ENCODE results near the gene ZBTB17.

ZBTB17 gene

GRCh38 chr1:15935056-15935950 lies 40.6 kb downstream of the ZBTB17 start:
- Histone ChIP-seq H3K9ac (ENCODE audit: insufficient read length, low read depth) (no peak overlapping the region), H3K36me3 (ENCODE audit: insufficient read depth, insufficient read length, low read length) (peaks cover 91% of the 10 kb centered on the region), H3K9me3 (ENCODE audit: insufficient read depth, low read length) (no peaks in the 10 kb centered on the region), H3K4me1 (ENCODE audit: insufficient read depth, insufficient read length) (no peaks in the 10 kb centered on the region), H3K4me3 (ENCODE audit: insufficient read length, low read depth) (no peak overlapping the region), H3K27me3 (ENCODE audit: insufficient read depth, insufficient read length) (no peaks in the 10 kb centered on the region)
- DNase-seq (ENCODE audit: low read depth, low spot score): no peak
- TF ChIP-seq YY1 (IDR thresholded peaks at IDR 0.05; ENCODE audit: insufficient read depth, insufficient read length) (no peak), SUZ12 (IDR thresholded peaks at IDR 0.05; ENCODE audit: extremely low read depth, insufficient read depth, insufficient read length) (no peak)

- Histone ChIP-seq H3K9me3 (ENCODE audit: insufficient read depth, low read length) (no peaks in the 10 kb centered on the region), H3K9ac (ENCODE audit: insufficient read length, low read depth) (no peak overlapping the region), H3K4me1 (ENCODE audit: insufficient read depth, insufficient read length) (no peaks in the 10 kb centered on the region), H3K27me3 (ENCODE audit: insufficient read depth, insufficient read length) (no peaks in the 10 kb centered on the region), H3K4me3 (ENCODE audit: insufficient read length, low read depth) (no peak overlapping the region), H3K36me3 (ENCODE audit: insufficient read depth, insufficient read length, low read length) (peaks cover 92% of the 10 kb centered on the region)
- no peak for DNase-seq (ENCODE audit: low read depth, low spot score)
- no peak for TF ChIP-seq YY1 (IDR thresholded peaks at IDR 0.05; ENCODE audit: insufficient read depth, insufficient read length)
These were observed 41.5 kb downstream of the ZBTB17 start for GRCh38 chr1:15934211-15935055.

- TF ChIP-seq YY1 (IDR thresholded peaks at IDR 0.05; ENCODE audit: insufficient read depth, insufficient read length) (no peak), ZNF274 (IDR thresholded peaks at IDR 0.05; ENCODE audit: low read depth, low read length) (no peak), SUZ12 (IDR thresholded peaks at IDR 0.05; ENCODE audit: extremely low read depth, insufficient read depth, insufficient read length) (no peak)
- H3K4me3 ChIP-seq (ENCODE audit: insufficient read length, low read depth): no peak overlapping the region
- no peaks in the 10 kb centered on the region for H3K4me1 ChIP-seq (ENCODE audit: insufficient read depth, insufficient read length)
- peaks cover 92% of the 10 kb centered on the region for H3K36me3 ChIP-seq (ENCODE audit: insufficient read depth, insufficient read length, low read length)
- H3K9ac ChIP-seq (ENCODE audit: insufficient read length, low read depth): no peak overlapping the region
- H3K27me3 ChIP-seq (ENCODE audit: insufficient read depth, insufficient read length): no peaks in the 10 kb centered on the region
- H3K9me3 ChIP-seq (ENCODE audit: insufficient read depth, low read length): no peaks in the 10 kb centered on the region
- DNase-seq (ENCODE audit: low read depth, low spot score): no peak
These were observed 42.2 kb downstream of the ZBTB17 start for GRCh38 chr1:15933684-15934083.

- Histone ChIP-seq H3K4me3 (ENCODE audit: insufficient read length, low read depth) (no peak overlapping the region), H3K36me3 (ENCODE audit: insufficient read depth, insufficient read length, low read length) (peaks cover 94% of the 10 kb centered on the region), H3K9ac (ENCODE audit: insufficient read length, low read depth) (no peak overlapping the region), H3K27me3 (ENCODE audit: insufficient read depth, insufficient read length) (no peaks in the 10 kb centered on the region), H3K9me3 (ENCODE audit: insufficient read depth, low read length) (no peaks in the 10 kb centered on the region), H3K4me1 (ENCODE audit: insufficient read depth, insufficient read length) (no peaks in the 10 kb centered on the region)
- TF ChIP-seq YY1 (IDR thresholded peaks at IDR 0.05; ENCODE audit: insufficient read depth, insufficient read length): no peak
- TF ChIP-seq ZNF274 (IDR thresholded peaks at IDR 0.05; ENCODE audit: low read depth, low read length): no peak
- TF ChIP-seq SUZ12 (IDR thresholded peaks at IDR 0.05; ENCODE audit: extremely low read depth, insufficient read depth, insufficient read length): no peak
- no peak for DNase-seq (ENCODE audit: low read depth, low spot score)
These were observed 43.3 kb downstream of the ZBTB17 start for GRCh38 chr1:15932612-15933011.

- Histone ChIP-seq H3K36me3 (ENCODE audit: insufficient read depth, insufficient read length, low read length) (peaks cover 91% of the 10 kb centered on the region), H3K9me3 (ENCODE audit: insufficient read depth, low read length) (no peaks in the 10 kb centered on the region), H3K4me1 (ENCODE audit: insufficient read depth, insufficient read length) (no peaks in the 10 kb centered on the region), H3K4me3 (ENCODE audit: insufficient read length, low read depth) (no peak overlapping the region), H3K9ac (ENCODE audit: insufficient read length, low read depth) (no peak overlapping the region), H3K27me3 (ENCODE audit: insufficient read depth, insufficient read length) (no peaks in the 10 kb centered on the region)
- no peak for TF ChIP-seq ZNF274 (IDR thresholded peaks at IDR 0.05; ENCODE audit: low read depth, low read length)
- TF ChIP-seq YY1 (IDR thresholded peaks at IDR 0.05; ENCODE audit: insufficient read depth, insufficient read length): no peak
- TF ChIP-seq SUZ12 (IDR thresholded peaks at IDR 0.05; ENCODE audit: extremely low read depth, insufficient read depth, insufficient read length): no peak
- DNase-seq (ENCODE audit: low read depth, low spot score): no peak
These were observed 44.0 kb downstream of the ZBTB17 start for GRCh38 chr1:15931884-15932283.

GRCh38 chr1:15931401-15931800 lies 44.5 kb downstream of the ZBTB17 start:
- TF ChIP-seq ZNF274 (IDR thresholded peaks at IDR 0.05; ENCODE audit: low read depth, low read length): no peak
- TF ChIP-seq YY1 (IDR thresholded peaks at IDR 0.05; ENCODE audit: insufficient read depth, insufficient read length): no peak
- no peak for TF ChIP-seq SUZ12 (IDR thresholded peaks at IDR 0.05; ENCODE audit: extremely low read depth, insufficient read depth, insufficient read length)
- Histone ChIP-seq H3K27me3 (ENCODE audit: insufficient read depth, insufficient read length) (no peaks in the 10 kb centered on the region), H3K9ac (ENCODE audit: insufficient read length, low read depth) (no peak overlapping the region), H3K36me3 (ENCODE audit: insufficient read depth, insufficient read length, low read length) (peaks cover 86% of the 10 kb centered on the region), H3K4me3 (ENCODE audit: insufficient read length, low read depth) (no peak overlapping the region), H3K4me1 (ENCODE audit: insufficient read depth, insufficient read length) (no peaks in the 10 kb centered on the region), H3K9me3 (ENCODE audit: insufficient read depth, low read length) (no peaks in the 10 kb centered on the region)
- no peak for DNase-seq (ENCODE audit: low read depth, low spot score)

Data from NT2/D1 (cell line).